ENCODE results near the gene CDCA3.

GRCh38 chr12:6818222-6818621 lies 32.9 kb downstream of the CDCA3 start:
- TF ChIP-seq CTCF (conservative IDR thresholded peaks at IDR 0.05; ENCODE audit: low read depth, low read length), result no peak
- TF ChIP-seq EZH2 (IDR thresholded peaks at IDR 0.05; ENCODE audit: low read length, unreplicated experiment), result no peak
- TF ChIP-seq EZH2phosphoT487 (IDR thresholded peaks at IDR 0.05; ENCODE audit: borderline replicate concordance, low read length), result no peak

All from PC-3 (cell line).